Kidney (tissue), 14 donors: ENCODE data around the gene MDM4. TPM values are rescaled to one million over a fixed set of nuclear protein-coding genes. Genes with fewer than 3 reads are reported as not detected.

Source experiments
- DNase-seq, 5 donors: peaks; one replicate each; pipeline ENCODE4 v3.0.0-alpha.2; 2013 to 2020
- FAIRE-seq: peaks from 2 replicates; lab custom pipeline; 2012; peaks lifted over from hg19 to GRCh38; lab: Jason Lieb, UNC
- H3K27ac ChIP-seq, 2 donors: one replicate each; pipeline ENCODE4 v1.7.0; 2013; ENCODE audit warnings: low read depth in 2 of 2, low read length in 2 of 2, inconsistent platforms in 1 of 2
- H3K27me3 ChIP-seq: one replicate; pipeline ENCODE4 v1.7.1; 2013; ENCODE audit warnings: low read length, inconsistent platforms; ENCODE audit not compliant: control insufficient read depth, insufficient read depth
- H3K36me3 ChIP-seq, 3 donors: one replicate each; pipeline versions ENCODE4 v1.7.0 to v1.7.1; 2013; ENCODE audit warnings: low read length in 3 of 3, control low read depth in 1 of 3, inconsistent platforms in 1 of 3; ENCODE audit not compliant: insufficient read depth in 3 of 3, control insufficient read depth in 2 of 3
- H3K4me1 ChIP-seq, 3 donors: one replicate each; pipeline versions ENCODE4 v1.7.0 to v1.7.1; 2013; ENCODE audit warnings: low read length in 3 of 3, inconsistent platforms in 1 of 3, low read depth in 1 of 3; ENCODE audit not compliant: control insufficient read depth in 2 of 3, insufficient read depth in 2 of 3
- H3K4me3 ChIP-seq, 3 donors: one replicate each; pipeline versions ENCODE4 v1.7.0 to v1.8.1; 2013; ENCODE audit warnings: low read length in 3 of 3, control low read depth in 1 of 3, inconsistent platforms in 1 of 3
- H3K9ac ChIP-seq, 3 donors: one replicate each; pipeline versions ENCODE4 v1.7.0 to v1.7.1; 2013; ENCODE audit warnings: low read length in 3 of 3, control low read depth in 1 of 3, inconsistent platforms in 1 of 3
- H3K9me3 ChIP-seq, 3 donors: one replicate each; pipeline versions ENCODE4 v1.7.0 to v1.7.1; 2013; ENCODE audit warnings: low read length in 3 of 3, control low read depth in 1 of 3, inconsistent platforms in 1 of 3; ENCODE audit not compliant: control insufficient read depth in 2 of 3, insufficient read depth in 1 of 3
- CTCF ChIP-seq: IDR thresholded peaks from 3 replicates; pipeline ENCODE4 v1.5.1; 2012; ENCODE audit warnings: mild to moderate bottlenecking, moderate library complexity, borderline replicate concordance; ENCODE audit not compliant: insufficient read depth; ENCODE audit errors: extremely low read depth
- intact Hi-C: fragments of 100-400 bp; cut with DNase I; formaldehyde crosslinking; loops from one replicate; pipeline ENCODE4 v1.11.1; 2022
- polyA plus RNA-seq: library from polyadenylated mRNA; stranded (reverse); fragments of 350-450 nt; fragmentation: Illumina TruSeq; extraction: RNeasy Lipid Tissue Mini Kit (QIAGEN cat#74804); gene quantifications from one replicate; pipeline ENCODE4 v1.2.3, GENCODE V29; 2014; ENCODE audit warnings: low read depth, low replicate concordance; ENCODE audit not compliant: insufficient read depth
- total RNA-seq: library from RNA; stranded (reverse); fragmentation: NEBNext Ultra II Directional; extraction: Animal tissue kit (Norgen Biotek cat#: 25700); gene quantifications from one replicate; pipeline ENCODE4 v1.2.1, GENCODE V29; 2021
- donor health status: control.
- donor health status: control.
- donor health status: control.
- donor health status: control.
- donor health status: control.
- donor health status: DM: yes; HTN: yes; CAD: no.
- donor health status: Normal renal cell carcinoma (clear cell type).

Gene MDM4
- total and polyA plus RNA-seq, 2 donors from 2014 or later: 6.3 to 87.9 TPM

GRCh38 chr1:204571631-204572030, 55.4 kb downstream of the MDM4 start:
- no peak overlapping the region for H3K4me3 ChIP-seq
- H3K9ac ChIP-seq: no peak overlapping the region
- no peaks in the 10 kb centered on the region for H3K9me3 ChIP-seq
- H3K4me1 ChIP-seq: no peaks in the 10 kb centered on the region
- no peaks in the 10 kb centered on the region for H3K27me3 ChIP-seq
- no peak overlapping the region for H3K27ac ChIP-seq
- FAIRE-seq (no peak), DNase-seq (no peak)
- intact Hi-C loops: no loop called here
- H3K36me3 ChIP-seq: no peaks in the 10 kb centered on the region
- TF ChIP-seq CTCF: no peak

DNA sequence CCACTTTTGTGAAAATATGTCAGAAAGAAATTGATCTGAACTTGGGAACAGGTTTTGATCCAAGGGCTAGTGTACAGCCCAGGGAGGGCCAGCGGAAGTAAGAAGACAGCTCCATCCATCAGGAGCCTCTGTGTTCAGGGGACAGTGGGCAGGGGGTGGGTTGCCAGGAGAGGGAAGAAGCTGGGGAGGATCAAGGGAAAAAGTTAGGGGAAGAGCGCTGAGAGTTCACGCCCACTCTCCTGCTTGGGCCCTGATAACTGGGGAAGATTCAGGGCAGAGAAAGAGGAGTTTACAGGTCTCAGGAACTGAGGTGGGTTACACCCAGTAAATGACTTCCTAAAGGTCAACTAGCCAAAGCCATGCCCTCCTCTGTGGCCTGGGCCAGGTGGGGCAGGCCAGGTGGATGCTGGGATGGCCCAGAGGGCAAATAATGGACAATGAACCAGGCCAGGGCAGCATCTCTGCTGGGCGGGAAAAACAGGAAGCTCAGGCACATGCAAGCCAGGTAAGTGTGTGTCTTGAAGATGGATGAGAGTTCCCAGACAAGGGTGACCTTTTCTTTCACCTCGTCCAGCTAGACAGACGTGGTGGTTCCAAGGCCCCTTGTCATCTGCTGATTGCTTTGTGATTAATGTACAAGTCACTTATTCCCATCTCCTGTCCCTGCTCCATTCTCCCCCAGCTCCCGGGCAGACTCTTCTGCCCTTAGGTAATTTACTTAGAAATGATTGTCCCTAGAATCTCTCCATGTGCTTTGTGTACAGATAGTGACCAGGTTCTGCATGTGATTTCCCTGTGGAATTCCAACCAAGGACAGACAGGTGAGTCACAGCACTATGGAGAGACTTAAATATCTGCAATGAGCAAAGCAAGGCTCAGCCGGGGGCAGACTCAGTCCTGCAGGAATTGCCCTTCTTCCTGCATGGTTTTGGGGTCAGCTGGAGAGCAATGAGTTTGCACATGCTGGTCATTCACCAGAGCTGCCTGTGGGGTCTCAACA, 57.0 kb downstream of the MDM4 start:
- DNase-seq (no peak), FAIRE-seq (no peak)
- intact Hi-C loops: no loop called here
- no peak overlapping the region for H3K27ac ChIP-seq
- no peaks in the 10 kb centered on the region for H3K4me1 ChIP-seq
- no peak for TF ChIP-seq CTCF
- H3K36me3 ChIP-seq: no peaks in the 10 kb centered on the region
- H3K9ac ChIP-seq: no peak overlapping the region
- H3K4me3 ChIP-seq: no peak overlapping the region
- no peaks in the 10 kb centered on the region for H3K9me3 ChIP-seq
- no peaks in the 10 kb centered on the region for H3K27me3 ChIP-seq

GRCh38 chr1:204574016-204574864, 58.0 kb downstream of the MDM4 start:
- FAIRE-seq (no peak), DNase-seq (no peak)
- TF ChIP-seq CTCF: no peak
- Histone ChIP-seq H3K27me3 (no peaks in the 10 kb centered on the region), H3K4me3 (no peak overlapping the region), H3K9ac (no peak overlapping the region), H3K27ac (no peak overlapping the region), H3K9me3 (no peaks in the 10 kb centered on the region), H3K4me1 (no peaks in the 10 kb centered on the region), H3K36me3 (no peaks in the 10 kb centered on the region)
- intact Hi-C loops: no loop called here
